ENCODE measurements around the gene KRTAP10-8. TPM values are rescaled to one million over a fixed set of nuclear protein-coding genes. Genes with fewer than 3 reads are reported as not detected.
"Not testable (repeated sequence)": the region's sequence is repeated elsewhere in the genome, so short reads cannot be mapped to it uniquely, and the experiment has no call there.

The KRTAP10-8 gene
- total RNA-seq, 1 donor from 2014 or later, result not detected

DNA sequence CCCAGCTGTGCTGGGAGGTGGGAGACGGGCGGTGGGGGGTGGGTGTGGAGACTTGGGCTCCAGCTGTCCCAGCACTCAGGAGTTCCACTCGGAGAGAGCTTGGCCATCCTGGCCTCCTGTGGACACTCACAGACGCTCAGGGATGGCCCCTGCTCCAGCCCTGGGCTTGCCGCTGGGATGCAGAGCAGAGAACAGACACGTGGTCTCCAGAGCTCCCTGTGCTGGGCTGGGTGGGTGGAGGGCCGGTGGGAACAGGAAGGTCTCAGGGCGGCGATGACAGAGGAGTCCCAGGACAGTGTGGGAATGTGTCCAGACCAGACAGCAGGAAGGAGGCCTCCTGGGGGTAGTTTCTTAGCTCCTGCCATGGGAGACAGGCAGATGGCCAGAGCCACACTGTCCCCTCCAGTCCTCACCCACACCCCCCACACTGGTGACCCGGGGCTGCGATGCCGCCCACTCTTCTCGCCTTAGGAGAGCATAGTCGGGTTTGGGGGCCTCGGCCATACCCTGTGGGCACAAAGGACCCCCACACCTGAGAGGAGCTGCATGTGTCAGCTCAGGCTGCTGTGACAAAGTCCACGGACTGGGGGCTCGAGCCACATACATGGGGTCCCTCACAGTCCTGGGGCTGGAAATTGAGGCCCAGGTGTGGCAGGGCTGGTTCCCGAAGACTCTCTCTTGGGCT is 17.0 kb downstream of the KRTAP10-8 start:
- no peak overlapping the region for H3K27ac Mint-ChIP-seq (ENCODE audit: unreplicated experiment)
- no peaks in the 10 kb centered on the region for H3K4me1 Mint-ChIP-seq
- peaks cover 12% of the 10 kb centered on the region for H3K27me3 Mint-ChIP-seq (ENCODE audit: low read depth)
- H3K9me3 Mint-ChIP-seq, result peaks cover 31% of the 10 kb centered on the region
- H3K4me3 Mint-ChIP-seq, result no peak overlapping the region
- no peak for DNase-seq (ENCODE audit: low read depth, low spot score)
- peaks cover 8% of the 10 kb centered on the region for H3K36me3 Mint-ChIP-seq (ENCODE audit: low read depth)
- TF ChIP-seq, protein P1, sequence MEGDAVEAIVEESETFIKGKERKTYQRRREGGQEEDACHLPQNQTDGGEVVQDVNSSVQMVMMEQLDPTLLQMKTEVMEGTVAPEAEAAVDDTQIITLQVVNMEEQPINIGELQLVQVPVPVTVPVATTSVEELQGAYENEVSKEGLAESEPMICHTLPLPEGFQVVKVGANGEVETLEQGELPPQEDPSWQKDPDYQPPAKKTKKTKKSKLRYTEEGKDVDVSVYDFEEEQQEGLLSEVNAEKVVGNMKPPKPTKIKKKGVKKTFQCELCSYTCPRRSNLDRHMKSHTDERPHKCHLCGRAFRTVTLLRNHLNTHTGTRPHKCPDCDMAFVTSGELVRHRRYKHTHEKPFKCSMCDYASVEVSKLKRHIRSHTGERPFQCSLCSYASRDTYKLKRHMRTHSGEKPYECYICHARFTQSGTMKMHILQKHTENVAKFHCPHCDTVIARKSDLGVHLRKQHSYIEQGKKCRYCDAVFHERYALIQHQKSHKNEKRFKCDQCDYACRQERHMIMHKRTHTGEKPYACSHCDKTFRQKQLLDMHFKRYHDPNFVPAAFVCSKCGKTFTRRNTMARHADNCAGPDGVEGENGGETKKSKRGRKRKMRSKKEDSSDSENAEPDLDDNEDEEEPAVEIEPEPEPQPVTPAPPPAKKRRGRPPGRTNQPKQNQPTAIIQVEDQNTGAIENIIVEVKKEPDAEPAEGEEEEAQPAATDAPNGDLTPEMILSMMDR (conservative IDR thresholded peaks at IDR 0.05), result no peak

DNA sequence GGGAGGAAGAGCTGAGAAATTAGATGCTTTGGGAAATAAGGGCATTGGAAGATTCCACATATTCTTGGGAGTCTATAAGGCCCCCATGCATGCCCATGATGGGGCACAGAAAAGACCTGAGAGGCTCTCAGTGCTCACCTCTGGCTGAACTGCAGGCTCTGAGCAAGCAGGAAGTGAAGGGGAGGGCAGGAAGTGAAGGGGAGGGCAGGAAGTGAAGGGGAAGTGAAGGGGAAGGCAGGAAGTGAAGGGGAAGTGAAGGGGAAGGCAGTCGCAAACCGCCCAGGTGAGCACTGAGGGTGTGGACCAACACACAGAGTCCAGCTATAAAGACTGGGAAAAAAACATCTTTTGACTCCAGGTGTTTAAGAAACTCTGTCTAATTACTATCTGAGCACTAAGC is 18.6 kb downstream of the KRTAP10-8 start:
- peak overlapping the region; percentile 30 for H3K27ac Mint-ChIP-seq (ENCODE audit: unreplicated experiment)
- no peak overlapping the region for H3K4me3 Mint-ChIP-seq
- no peak for DNase-seq (ENCODE audit: low read depth, low spot score)

DNA sequence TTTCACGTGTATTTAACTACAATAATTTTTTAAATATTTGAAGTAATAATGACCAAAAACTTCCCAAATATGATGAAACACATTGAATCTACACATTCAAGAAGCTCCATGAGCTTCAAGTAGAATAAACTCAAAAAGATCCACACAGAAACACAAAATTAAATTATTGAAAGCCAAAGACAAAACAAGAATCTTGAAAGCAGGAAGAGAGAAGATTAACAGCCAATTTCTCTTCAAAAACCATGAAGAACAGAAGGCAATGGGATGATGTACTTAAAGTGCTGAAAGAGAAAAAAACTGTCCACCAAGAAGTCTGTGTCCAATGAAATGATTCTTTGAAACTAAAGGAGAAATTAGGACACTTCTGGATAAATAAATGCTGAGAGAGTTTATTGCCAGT is 20.2 kb downstream of the KRTAP10-8 start:
- DNase-seq (ENCODE audit: low read depth, low spot score), result no peak
- Mint-ChIP-seq H3K9me3 (peaks cover 18% of the 10 kb centered on the region), H3K27me3 (ENCODE audit: low read depth) (peaks cover 16% of the 10 kb centered on the region), H3K4me3 (no peak overlapping the region), H3K27ac (ENCODE audit: unreplicated experiment) (no peak overlapping the region), H3K36me3 (ENCODE audit: low read depth) (peaks cover 5% of the 10 kb centered on the region), H3K4me1 (peaks cover 3% of the 10 kb centered on the region)
- TF ChIP-seq, protein P1 (conservative IDR thresholded peaks at IDR 0.05), result no peak

More for the DNA sequence above, 18.6 kb downstream of the KRTAP10-8 start:
- TF ChIP-seq, protein P1 (conservative IDR thresholded peaks at IDR 0.05), result no peak
- Mint-ChIP-seq H3K9me3 (peaks cover 18% of the 10 kb centered on the region), H3K4me1 (no peaks in the 10 kb centered on the region), H3K27me3 (ENCODE audit: low read depth) (peaks cover 16% of the 10 kb centered on the region), H3K36me3 (ENCODE audit: low read depth) (peaks cover 5% of the 10 kb centered on the region)

DNA sequence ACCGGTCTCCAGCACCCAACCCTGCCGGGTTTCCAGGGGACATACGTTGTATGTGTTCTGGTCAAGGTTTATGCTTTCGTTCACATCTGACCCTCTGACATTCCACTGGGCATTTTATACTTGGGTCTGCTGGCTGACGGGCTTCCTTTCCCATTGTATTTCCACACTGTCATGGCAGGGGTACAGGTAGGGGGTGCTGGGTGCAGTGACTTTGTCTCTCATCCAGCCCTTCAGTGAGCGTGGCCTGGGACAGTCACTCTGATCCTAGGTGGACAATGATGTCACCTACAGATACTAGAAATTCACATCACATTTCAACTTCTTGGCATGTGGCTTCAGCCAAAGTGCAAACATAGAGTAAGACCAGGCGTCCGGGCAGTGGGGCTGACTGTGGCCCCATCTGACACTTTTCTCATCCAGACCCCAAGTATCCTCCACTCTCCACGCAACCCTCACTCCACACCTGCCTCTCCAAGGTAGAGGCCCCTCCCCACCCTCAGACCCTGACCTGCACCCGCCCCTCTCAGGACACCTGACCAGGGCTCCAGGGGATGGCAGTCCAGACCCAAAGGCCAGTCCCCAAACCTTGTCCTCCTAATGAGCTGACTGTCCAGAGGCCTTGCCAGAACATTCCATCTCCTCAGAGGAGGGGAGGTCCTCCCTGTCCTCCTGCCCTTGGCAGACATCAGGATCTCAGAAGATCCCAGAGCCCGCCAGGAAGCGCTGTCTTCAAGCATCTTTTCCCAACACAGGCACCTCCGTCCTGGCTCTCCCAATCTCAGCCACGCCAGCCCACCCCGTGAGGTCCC is 24.5 kb downstream of the KRTAP10-8 start:
- H3K27ac Mint-ChIP-seq (ENCODE audit: unreplicated experiment), result peak overlapping the region; percentile 59
- peaks cover 14% of the 10 kb centered on the region for H3K27me3 Mint-ChIP-seq (ENCODE audit: low read depth)
- no peak overlapping the region for H3K4me3 Mint-ChIP-seq
- TF ChIP-seq, protein P1 (conservative IDR thresholded peaks at IDR 0.05), result no peak
- peaks cover 3% of the 10 kb centered on the region for H3K36me3 Mint-ChIP-seq (ENCODE audit: low read depth)
- H3K9me3 Mint-ChIP-seq, result peaks cover 16% of the 10 kb centered on the region
- H3K4me1 Mint-ChIP-seq, result peaks cover 10% of the 10 kb centered on the region
- DNase-seq (ENCODE audit: low read depth, low spot score), result no peak

DNA sequence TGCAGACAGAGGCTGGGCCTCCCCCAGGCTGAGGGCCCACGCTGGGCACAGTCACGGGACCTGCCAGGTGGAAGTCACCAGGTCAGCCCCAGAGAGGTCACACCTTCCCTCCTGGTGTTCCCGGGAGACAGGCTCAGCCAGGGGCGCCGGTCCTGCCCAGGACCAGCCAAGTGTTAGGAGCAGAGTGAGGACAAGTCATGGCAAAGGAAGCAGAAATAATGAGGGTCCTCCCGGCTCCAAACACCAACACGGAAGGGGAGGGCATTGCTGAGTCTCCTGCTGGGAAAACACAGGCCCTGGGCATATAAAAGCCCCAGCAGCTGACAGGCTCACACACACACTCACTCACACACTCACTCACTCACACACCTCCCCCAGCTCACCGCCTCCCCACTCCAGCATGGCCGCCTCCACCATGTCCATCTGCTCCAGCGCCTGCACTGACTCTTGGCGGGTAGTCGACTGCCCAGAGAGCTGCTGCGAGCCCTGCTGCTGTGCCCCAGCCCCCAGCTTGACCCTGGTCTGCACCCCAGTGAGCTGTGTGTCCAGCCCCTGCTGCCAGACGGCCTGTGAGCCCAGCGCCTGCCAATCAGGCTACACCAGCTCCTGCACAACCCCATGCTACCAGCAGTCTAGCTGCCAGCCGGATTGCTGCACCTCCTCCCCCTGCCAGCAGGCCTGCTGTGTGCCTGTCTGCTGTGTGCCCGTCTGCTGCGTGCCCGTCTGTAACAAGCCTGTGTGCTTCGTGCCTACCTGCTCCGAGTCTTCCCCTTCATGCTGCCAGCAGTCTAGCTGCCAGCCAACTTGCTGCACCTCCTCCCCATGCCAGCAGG is 25.4 kb downstream of the KRTAP10-8 start, which contains the start of gene KRTAP10-10:
TSS of gene KRTAP10-10 (plus strand) at position 339 of the 833 bp plus-strand sequence. CDS start at position 401, 62 bp downstream.
- peak within 1 kb of the TSS; percentile 59 for H3K27ac Mint-ChIP-seq (ENCODE audit: unreplicated experiment)
- no peak within 1 kb of the TSS for H3K4me3 Mint-ChIP-seq
- DNase-seq (ENCODE audit: low read depth, low spot score), result no peak
- H3K9me3 Mint-ChIP-seq, result peaks cover 15% of the 10 kb centered on the region
- H3K4me1 Mint-ChIP-seq, result peaks cover 10% of the 10 kb centered on the region
- TF ChIP-seq, protein P1 (conservative IDR thresholded peaks at IDR 0.05), result no peak
- peaks cover 2% of the 10 kb centered on the region for H3K36me3 Mint-ChIP-seq (ENCODE audit: low read depth)
- peaks cover 16% of the 10 kb centered on the region for H3K27me3 Mint-ChIP-seq (ENCODE audit: low read depth)

DNA sequence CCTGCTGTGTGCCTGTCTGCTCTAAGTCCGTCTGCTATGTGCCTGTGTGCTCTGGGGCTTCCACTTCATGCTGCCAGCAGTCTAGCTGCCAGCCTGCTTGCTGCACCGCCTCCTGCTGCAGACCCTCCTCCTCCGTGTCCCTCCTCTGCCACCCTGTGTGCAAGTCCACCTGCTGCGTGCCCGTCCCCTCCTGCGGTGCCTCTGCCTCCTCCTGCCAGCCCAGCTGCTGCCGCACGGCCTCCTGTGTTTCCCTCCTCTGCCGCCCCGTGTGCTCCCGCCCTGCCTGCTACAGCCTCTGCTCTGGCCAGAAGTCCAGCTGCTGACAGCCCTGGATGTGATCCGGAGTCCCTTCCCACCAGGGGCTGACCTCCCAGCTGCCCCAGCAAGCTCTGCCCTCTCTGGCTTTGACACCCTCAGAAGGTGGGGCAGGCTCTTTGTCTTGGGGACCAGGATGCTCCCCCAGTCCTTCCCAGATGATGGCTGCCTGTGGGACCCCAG is 26.0 kb downstream of the KRTAP10-8 start:
- H3K27ac Mint-ChIP-seq (ENCODE audit: unreplicated experiment), result not testable (repeated sequence)

DNA sequence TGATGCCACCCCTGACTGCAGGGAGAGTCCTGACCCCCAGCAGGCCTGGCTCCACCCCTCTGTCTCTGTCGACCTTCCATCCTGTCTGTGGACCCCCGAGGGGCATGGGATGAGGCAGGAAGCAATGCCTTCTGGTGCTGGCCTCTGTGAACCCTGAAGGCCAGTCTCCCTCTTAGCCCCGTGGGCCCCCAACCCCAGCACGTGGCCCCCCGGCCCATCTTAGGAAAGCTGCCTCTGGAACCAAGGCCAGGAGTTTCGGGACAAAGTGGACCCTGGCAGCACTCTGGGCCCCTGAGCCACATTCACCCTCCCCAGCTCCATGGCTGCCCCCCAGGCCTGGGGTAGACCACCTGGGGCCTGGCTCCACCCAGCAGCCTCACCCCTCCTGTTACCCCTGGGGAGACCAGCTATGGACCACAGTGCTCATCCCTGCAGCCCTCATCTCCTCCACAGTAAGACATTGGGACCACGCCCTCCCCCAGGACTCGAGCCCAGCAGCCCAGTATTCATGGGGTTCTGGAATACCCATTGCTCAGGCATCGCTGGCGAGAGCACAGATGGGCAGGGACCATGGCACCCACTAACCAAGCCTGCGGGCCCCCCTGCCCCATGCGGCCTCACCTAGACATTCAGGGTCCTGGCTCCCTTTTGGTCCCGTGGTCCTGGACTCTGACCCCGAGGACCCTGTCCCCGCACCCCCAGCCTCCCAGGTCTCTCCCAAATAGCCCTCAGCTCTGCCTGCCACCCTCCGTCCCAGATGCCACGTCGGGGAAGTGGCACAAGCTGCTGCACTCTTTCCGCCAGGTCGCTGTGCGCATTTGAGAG is 26.8 kb downstream of the KRTAP10-8 start:
- H3K36me3 Mint-ChIP-seq (ENCODE audit: low read depth); H3K4me3 Mint-ChIP-seq; H3K27ac Mint-ChIP-seq (ENCODE audit: unreplicated experiment); H3K4me1 Mint-ChIP-seq; DNase-seq (ENCODE audit: low read depth, low spot score): not testable (repeated sequence)
- peaks cover 24% of the 10 kb centered on the region for H3K9me3 Mint-ChIP-seq
- peaks cover 10% of the 10 kb centered on the region for H3K27me3 Mint-ChIP-seq (ENCODE audit: low read depth)

More for the DNA sequence above, 26.0 kb downstream of the KRTAP10-8 start:
- H3K9me3 Mint-ChIP-seq, result peaks cover 17% of the 10 kb centered on the region
- not testable (repeated sequence) for H3K36me3 Mint-ChIP-seq (ENCODE audit: low read depth); H3K4me1 Mint-ChIP-seq; DNase-seq (ENCODE audit: low read depth, low spot score); H3K4me3 Mint-ChIP-seq
- peaks cover 16% of the 10 kb centered on the region for H3K27me3 Mint-ChIP-seq (ENCODE audit: low read depth)

Measured in neural crest cell (in vitro differentiated cells).